ENCODE data around the gene SND1.
A peak's percentile ranks its signal among the peaks of the same experiment; 100 is the strongest.
"Not testable (repeated sequence)": the region's sequence is repeated elsewhere in the genome, so short reads cannot be mapped to it uniquely, and the experiment has no call there.

The SND1 gene

DNA sequence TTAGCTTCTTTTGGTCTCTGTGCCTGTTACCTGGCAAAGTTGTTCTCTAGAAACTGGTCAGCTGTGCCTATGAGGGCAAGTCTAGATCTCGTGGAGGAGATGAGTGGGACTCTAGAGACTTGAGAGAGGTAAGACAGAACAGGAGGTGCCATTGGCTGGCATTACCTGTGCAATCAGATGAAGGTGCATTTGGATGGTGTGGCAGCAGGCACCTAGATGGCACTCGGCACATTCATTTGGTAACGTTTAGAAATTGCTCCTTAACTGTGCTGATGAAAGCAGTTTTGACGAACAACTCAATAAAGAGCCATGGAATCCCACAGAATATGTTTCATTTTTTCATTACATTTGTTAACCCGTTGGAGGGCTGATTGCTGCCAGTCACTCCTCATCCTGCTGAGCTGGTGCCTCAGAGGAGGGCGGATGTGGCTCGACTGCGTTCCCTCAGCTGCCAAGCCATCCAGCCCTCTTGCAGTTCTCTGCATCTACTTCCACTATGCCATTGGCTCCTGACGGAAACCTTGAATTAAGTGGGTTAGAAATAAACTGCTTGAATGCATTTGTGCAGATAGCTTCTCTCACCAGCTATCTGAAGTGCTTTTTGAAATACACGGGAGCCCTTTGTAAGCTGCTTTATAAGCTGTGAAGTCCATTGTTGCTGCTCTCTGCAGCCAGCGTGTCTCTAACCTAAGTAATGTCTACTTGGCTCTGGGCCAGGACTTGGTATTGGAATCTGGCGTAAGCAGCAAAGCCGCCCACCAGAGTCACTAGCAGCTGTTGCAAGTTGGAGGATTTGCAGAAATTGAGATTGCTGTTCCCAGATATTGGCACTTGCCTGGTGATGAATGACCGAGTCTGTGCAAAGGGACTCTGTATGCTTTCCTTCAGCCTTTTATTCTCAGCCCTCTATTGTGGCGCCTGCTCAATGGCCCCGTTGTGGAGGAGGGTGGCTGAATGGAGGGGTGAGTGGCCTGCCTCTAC, 291.8 kb downstream of the SND1 start:
- DNase-seq: peak; percentile 64 to 83

DNA sequence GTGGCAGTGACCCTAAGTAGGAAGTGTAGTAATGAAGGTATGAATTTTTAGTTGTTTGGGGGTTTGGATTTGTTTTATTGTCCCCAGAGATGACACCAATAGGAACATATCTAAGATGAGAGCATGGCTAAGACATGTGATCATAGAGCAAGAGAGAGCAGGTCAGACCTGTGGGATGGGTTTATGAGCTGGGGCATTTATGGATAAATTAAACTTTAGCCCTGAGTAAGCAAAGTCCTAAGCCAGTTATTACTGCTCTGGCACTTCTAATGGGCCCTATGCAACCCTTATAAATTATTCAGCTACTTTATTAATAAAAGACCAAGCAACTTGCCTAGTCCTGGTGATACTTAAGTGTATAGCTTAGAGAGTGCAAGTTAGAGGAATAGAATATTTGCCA, 294.1 kb downstream of the SND1 start:
- DNase-seq: no peak

DNA sequence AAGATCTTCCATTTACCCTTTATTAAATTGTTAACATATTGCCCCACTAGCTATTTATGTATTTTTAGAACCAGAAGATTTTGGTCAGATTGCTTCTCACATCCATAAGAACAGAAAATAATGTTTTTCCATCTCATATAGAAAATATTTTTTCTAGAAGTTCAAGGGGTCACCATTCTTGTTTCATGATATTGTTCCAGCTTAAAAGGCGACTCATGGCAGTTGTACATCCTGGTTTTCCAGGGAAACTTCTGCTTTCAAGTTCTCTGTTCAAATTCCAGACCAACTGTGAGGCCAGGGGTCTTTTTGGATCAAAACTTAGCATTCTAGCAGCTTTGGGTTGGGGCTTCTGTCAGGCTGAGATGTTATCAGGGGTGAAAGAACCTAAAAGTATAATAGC, 294.9 kb downstream of the SND1 start:
- DNase-seq: no peak

DNA sequence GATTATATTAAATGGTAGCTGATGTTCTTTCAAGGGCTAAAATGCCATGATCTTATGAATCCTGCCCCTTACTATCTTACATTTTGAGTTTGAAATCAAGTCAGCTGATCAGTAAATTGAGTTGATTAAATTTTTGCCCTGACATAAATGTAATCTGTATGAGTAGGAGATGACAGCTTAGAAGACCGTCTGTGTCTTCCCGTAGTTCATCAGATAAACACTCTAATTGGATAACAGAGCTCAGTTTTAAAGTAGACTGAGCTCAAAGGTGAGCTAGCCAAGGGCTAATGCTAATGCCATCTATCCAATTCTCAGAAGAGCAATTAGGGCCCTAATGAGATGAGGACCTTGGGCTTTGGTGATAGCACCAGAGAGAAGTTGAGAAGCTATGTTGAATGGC, 296.3 kb downstream of the SND1 start:
- no peak for DNase-seq

DNA sequence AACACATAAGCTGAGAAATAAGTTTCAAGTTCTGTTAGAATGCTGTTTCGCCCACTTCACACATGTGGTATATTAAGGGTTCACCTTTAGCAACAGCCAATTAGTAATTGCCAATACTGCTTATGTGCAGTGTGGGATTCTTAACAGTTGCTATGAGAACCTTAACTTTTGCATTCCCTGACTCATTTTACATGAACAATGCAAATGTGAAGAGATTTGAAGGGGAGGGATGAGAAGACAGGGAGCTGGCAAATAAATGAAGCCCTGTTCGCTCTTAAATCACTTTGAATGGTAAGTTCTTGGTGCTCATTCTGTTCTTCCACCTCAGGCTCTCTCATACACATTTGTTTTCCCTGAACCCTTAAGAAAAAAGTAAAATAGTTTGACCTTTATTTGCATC, 296.9 kb downstream of the SND1 start:
- no peak for DNase-seq

DNA sequence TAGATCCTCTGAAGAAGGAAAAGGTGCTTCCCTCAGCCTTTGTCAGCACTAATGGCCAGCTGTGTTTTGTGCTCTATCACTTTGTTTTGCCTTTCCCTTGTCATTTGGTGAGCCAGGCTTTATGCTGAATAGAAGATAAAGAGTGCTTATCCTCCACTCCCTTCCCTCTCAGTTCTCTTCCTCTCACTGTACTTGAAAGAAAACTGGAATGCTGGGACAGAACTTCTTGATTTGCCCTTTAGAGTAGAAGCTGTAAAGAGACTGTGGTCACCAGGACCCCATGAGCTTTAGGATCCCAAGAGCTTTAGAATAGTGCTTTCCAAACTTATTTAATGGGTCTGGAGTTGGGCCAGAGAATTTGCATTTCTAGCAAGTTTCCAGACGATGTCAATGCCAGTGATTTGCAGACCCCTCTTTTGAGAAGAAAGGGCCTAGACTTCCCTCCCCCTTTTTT, 297.8 kb downstream of the SND1 start:
- DNase-seq: no peak

DNA sequence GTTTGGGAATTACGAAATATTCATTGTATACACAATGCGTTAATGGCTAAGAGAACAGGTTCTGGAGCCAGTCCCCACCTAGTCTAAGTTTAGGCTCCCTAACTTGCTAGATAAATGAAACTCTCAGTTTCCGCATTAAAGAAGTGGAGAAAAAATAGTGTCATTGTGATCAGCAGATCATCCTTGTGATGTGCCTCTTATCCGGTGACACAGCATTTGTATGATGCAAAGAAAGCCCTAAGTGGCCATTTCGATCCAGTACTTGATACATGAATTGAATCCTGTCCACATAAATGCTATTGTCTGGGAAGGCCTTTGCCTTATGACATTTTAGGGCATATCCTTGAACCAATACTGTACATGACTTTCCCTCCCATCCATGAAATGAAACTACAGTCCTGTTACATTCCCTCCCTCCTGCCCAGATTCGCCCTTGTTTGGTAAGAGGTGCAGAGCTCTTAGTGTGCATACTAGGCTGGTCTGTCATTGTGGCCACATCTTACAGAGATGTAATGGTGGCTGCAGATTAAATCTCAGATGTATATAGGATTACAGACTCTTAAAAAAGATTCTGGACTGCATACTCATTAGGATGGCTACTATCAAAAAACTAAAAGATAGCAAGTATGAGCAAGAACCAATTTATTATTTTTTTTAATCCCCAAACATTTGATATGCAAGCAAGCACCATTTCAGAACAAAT, 298.4 kb downstream of the SND1 start:
- no peak for DNase-seq

DNA sequence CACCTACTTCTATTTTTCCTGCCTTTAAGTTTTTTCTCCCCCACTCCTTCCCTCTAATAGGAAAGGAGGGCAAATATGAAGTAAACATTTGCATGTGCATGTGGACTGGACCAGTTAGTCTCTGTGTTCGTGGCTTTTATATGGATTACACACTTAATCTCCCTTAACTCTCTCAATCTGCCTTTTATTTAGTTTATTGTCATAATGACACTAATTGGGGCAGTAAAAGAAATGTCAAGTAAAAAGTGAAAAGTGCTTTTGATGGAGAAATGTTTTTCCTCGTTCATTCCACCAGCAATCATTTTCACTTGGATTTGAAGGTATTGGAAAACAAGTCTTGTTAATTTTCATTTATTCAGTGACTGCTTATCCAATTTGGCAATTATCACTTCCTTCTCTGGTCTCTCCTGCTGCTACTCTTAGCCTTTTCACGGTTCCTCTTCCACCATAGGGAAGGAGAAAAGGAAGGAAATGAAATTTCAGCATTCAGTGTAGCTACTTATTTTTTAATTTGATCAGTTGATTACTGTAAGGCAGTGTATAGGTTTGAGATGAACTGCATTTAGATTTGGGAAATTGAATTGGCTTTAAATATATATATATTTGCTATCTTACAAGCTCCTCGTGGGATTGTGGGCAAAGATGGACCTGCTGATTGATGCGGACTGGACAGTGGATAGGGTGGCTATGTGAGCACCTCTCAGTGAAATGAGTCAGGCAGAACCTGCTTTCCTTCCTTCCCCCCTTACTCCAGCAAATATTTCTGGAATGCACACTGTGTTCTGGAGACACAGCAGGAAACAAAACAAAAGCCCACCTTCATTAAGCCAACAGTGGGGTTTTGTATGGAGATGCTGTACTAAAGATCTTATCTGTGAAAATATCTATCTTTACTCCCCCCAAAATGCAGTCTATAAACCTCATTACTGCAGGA, 301.7 kb downstream of the SND1 start:
- no peak for DNase-seq

DNA sequence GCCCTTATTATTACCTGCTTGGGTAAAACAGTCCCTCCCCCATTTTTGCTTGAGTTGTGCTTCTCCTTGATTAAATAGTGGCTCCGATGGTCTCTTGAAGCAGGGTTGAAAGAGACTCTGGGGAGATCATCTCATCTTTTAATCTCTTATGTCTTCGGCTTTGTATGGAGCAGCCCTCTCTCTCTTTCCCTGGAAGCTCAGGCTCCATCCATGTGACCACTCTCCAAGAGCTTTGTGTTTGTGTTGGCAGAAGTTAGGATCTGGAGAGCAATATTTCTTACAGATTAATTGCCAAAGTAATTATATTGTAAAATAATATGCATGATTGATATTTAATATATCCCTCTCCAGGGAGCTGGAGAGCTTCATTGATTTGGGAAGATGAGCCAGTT, 302.4 kb downstream of the SND1 start:
- peak; percentile 51 to 52 for DNase-seq

DNA sequence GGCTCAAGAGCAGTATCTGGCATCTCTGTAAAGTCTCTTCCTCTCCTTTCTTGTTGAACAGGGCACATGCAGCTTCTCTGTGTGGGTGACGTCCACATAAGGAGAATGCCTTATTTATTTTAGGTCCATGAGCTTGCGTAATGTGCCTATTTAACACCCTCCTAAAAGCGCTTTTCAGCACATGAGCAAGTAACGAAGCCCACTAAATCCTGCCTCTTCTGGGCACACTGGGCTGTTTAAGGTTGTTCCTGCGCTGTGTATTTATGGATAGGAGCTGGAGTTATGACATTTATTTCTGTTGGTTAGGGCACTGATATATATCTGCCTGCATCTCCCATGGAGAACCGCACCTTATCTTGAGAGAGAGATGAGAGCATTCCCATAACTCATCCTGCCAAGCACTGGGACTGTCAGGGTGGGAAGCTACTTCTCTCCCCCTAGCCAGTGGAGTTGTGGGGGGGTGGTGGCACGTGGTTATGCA, 303.1 kb downstream of the SND1 start:
- DNase-seq: no peak

DNA sequence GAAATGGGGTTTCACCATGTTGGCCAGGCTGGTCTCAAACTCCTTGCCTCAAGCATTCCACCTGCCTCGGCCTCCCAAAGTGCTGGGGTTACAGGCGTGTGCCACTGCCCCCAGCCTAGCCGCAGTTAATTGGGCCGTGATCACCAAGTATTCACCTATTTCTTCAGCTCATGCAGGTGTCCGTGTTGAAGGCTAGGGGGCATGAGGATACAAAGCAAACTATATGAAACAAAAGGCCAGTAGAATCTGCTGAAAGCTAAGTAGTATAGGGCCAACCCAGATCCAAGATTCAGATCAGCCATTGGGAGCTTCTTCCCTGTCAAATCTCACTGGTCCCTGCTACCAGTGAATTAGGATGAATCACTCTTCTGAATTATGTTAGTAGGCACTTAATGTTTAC, 305.9 kb downstream of the SND1 start:
- no peak for DNase-seq

DNA sequence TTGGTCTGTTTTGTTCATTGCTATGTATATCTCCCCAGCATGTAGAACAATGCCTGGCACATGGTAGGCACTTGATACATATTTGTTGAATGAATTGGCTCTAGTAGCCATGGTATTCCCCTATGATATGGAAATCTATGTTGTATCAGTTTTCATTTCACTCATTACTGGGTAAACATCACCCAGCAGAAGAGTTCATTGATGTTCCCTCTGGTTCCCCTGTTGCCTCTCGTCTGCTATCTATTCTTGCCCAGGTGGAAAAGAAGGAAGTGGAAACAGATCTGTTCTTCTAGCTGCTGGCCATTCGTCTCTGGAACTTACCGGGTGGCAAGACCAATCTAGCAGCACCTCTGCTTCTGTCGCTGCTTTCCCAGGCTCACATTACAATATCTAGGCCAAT, 307.8 kb downstream of the SND1 start:
- no peak for DNase-seq

DNA sequence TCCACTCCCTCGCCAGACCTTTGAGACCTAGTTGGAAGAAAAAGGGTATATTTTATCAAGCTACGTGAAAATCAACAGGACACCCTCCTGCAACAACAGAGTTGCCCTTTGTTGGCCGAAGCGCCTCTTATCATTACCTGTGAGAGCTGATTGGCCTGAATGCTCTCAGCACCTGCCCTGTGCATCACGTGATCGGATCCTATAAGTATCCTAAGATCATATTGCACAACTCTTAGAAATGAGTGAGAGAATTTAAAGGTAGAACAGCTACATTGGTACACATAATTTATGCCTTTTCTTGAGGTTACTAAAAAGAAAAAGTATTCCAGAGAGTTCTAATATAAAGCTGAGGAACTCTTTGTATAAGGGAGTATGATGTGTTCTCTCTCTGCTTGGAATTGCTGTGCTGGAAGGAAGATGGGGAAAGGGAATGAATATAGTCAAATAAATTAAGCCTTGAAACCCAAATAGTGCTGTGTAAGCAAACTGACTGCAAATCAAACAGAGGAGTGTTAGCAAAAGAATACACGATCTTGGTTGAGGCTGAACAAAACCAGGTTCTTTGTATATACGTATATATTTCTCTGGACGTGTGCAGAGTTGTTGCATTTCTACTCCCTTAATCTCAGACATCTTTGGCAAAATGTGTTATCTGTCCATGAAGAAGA, 309.9 kb downstream of the SND1 start:
- DNase-seq: no peak

DNA sequence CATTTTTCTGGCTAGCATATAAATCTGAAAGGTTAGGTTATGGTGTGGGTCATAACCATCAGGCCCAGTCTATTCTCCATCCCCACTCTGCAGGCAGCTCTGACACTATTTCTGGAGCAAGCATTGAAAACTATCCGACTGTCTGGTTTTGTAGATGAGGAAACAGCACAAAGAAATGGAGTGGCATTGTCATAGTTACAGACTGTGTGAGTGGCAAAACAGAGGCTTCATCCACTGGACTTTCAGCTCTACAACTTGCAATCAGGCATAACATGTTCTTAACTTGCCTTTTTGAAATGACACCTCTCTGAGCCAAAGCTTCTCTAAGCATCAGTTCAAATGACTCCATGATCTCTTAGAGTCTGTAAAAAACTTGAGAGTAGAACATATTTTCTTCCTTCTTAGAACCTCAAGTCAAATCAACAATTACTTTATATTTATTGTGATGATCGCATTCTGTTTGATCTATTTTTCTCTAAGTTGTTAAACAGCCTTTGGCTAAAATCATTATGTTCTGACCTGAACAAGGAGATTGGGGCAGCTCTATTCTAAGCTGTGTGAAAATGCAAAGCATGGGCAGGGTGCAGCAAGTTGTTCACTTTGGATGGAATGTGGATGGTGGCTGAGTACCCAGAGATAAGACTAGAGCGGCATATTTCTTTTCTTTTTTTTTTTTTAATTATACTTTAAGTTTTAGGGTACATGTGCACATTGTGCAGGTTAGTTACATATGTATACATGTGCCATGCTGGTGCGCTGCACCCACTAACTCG, 310.8 kb downstream of the SND1 start:
- DNase-seq: no peak

DNA sequence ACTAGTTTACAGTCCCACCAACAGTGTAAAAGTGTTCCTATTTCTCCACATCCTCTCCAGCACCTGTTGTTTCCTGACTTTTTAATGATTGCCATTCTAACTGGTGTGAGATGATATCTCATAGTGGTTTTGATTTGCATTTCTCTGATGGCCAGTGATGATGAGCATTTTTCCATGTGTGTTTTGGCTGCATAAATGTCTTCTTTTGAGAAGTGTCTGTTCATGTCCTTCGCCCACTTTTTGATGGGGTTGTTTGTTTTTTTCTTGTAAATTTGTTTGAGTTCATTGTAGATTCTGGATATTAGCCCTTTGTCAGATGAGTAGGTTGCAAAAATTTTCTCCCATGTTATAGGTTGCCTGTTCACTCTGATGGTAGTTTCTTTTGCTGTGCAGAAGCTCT, 311.9 kb downstream of the SND1 start:
- DNase-seq: not testable (repeated sequence)

DNA sequence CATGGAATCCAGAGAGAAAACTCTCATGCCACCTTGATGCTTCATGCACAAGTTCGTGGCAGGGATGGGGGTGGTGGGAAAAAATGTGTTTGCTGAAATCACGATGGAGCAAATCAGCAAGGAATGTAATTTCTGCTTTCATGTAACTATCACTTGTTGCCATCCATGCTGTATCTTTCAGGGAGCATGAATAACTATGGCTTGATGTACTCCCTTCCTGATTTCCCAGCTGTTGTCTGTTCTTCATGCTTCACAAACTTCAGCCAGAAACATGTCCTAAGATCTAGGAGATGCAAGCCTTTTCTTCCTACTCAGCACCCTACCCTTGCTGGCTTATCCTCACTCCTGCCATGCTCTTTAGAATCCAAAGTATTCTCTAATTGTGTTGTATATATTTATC, 315.3 kb downstream of the SND1 start:
- DNase-seq: no peak

DNA sequence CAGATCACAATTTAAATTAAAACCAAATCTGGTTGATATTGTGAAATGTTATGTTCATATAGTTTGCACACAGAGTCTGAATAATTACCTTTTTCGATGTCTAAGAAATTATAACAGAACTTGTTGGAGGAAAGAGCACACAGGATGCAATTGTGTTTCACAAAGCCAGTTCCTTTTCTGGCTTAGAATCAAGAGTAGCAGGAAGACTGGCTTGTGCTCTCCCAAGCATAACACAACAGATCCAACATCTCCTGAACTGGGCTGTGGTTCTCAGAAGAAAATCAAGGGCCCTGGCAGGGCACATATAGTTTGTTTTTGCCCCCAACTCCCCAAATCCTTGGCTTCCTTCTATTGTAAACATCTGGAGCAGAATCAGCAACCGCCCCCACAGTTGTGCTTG, 316.6 kb downstream of the SND1 start:
- DNase-seq: no peak

DNA sequence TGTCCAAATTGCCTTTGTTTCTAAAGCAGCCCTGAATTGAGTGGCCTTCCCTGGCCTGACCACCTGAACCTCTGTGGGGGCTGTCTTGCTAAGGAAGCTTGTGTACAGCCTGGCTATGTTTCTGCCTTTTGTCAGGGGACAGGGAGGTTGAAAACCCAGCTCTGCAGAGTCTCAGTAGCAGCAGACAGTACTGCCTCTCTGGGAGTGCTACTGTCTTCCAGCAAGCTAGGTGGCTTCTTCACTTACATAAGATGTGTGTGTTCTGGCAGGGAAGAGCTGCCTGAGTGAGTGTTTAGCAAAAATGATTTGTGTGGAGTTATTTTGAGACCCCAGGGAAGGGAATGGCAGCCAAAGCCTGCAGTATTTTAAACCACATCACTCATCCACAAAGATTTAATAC, 321.8 kb downstream of the SND1 start:
- DNase-seq: no peak

DNA sequence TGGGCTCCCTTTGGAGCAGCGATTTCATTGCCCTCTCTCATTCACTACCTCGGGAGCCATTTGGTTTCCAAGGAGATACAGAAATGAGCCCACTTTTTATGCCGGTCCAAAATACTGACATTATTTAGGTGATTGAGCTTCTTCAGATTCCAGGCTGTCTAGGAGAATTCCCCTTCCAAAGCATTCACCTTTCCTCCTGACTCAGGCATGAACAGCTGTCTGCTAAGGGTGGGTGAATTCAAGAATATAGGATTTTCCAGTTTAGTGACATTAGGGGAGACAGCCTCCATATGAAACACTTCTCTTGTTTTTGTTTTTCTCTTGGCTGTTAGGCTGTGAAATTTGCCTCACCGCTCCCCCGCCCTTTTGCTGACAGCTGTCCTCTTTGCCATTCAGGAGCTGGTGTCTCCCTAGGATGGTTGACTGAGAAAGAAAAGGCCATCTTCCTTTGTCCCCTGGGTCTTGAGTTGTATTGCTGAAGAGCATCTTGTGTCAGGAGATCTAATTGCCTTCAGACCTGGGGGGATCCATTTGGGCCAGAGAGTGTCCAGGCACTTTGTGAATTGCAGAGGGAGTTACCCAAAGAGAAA, 322.5 kb downstream of the SND1 start:
- no peak for DNase-seq

DNA sequence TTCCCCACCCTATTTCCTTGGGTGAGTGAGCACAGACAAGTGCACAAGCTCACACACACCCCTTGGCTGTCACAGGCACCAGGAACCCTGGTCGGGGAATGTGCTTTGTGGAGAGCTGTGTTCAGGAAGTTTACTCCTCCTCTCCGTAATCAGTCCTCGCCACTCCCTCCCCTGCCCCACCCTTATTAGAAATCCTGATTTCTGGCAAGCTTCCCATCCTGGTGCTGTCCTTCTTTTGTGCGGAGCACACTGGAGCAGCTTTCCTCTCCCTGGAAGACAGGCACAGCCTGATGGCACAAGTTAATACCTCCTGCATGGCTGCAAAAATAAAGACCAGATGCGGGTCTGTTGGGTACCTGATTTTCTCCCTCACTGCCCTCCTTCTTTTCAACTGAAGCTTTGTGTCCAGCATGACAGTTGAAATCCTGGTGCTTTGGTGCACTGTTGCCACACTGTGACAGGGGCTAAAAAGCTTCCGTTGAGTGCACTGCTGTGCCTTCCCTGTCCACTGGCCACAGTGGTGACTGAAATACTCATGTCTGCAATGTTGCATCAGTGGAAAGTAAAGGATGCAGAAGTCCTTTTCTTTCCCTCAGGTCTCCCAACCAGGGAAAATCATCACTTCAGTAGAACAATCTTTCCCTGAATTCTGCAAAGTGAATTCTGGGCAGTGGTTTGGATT, 324.2 kb downstream of the SND1 start:
- peak; percentile 10 to 58 for DNase-seq

DNA sequence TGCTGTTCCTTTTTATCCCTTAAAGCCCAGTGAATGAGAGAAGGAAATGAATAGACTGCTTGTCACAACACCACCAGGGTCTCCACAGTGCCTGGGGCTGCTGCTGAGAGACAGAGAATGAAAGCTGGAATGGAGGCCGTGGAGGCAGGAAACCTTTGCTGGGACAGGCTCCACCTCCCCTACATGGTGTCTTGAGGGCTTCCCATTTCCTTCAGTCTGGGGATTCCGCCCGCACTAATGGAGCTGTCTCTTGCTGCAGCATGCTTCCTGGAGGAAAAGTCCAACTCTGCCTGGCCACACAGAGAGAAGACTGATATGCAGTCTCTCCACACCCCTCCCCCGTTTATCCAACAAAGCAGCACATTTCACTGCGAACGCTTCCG, 324.7 kb downstream of the SND1 start:
- DNase-seq: no peak

Measured in NCI-H446 (cell line).